ENCODE data around the gene RSPRY1.
"Not testable (repeated sequence)": the region's sequence is repeated elsewhere in the genome, so short reads cannot be mapped to it uniquely, and the experiment has no call there.

RSPRY1 gene

GRCh38 chr16:57271867-57272495 lies 85.9 kb downstream of the RSPRY1 start:
- no peak for DNase-seq (ENCODE audit: low read depth in 3 of 3)

- DNase-seq (ENCODE audit: low read depth in 3 of 3), result no peak
Observed at GRCh38 chr16:57273359-57273758, 87.2 kb downstream of the RSPRY1 start.

- no peak for DNase-seq (ENCODE audit: low read depth in 3 of 3)
Observed at GRCh38 chr16:57273826-57274225, 87.7 kb downstream of the RSPRY1 start.

- DNase-seq (ENCODE audit: low read depth in 3 of 3), result not testable (repeated sequence)
Observed at GRCh38 chr16:57275946-57276345, 89.8 kb downstream of the RSPRY1 start.

GRCh38 chr16:57276596-57276995 lies 90.5 kb downstream of the RSPRY1 start:
- no peak for DNase-seq (ENCODE audit: low read depth in 3 of 3)

- DNase-seq (ENCODE audit: low read depth in 3 of 3), result peak in 1 of 3 experiments; percentile 54
Observed at GRCh38 chr16:57277586-57277985, 91.5 kb downstream of the RSPRY1 start.

- no peak for DNase-seq (ENCODE audit: low read depth in 3 of 3)
Observed at GRCh38 chr16:57278494-57278893, 92.4 kb downstream of the RSPRY1 start.

- no peak for DNase-seq (ENCODE audit: low read depth in 3 of 3)
Observed at GRCh38 chr16:57279780-57280638, 93.9 kb downstream of the RSPRY1 start.

- no peak for DNase-seq (ENCODE audit: low read depth in 3 of 3)
Observed at GRCh38 chr16:57281791-57282190, 95.7 kb downstream of the RSPRY1 start.

GRCh38 chr16:57282510-57283213 lies 96.5 kb downstream of the RSPRY1 start:
- DNase-seq (ENCODE audit: low read depth in 3 of 3), result no peak

- no peak for DNase-seq (ENCODE audit: low read depth in 3 of 3)
Observed at GRCh38 chr16:57283214-57283958, 97.3 kb downstream of the RSPRY1 start.

- no peak for DNase-seq (ENCODE audit: low read depth in 3 of 3)
Observed at GRCh38 chr16:57283959-57284208, 97.8 kb downstream of the RSPRY1 start.

- peak in 1 of 3 experiments; percentile 44 for DNase-seq (ENCODE audit: low read depth in 3 of 3)
Observed at GRCh38 chr16:57284209-57284951, 98.3 kb downstream of the RSPRY1 start, which contains the start of gene PLLP. TSS of gene PLLP (minus strand) at chr16:57284672. CDS start at chr16:57284540, 132 bp downstream.

GRCh38 chr16:57284952-57285363 lies 98.8 kb downstream of the RSPRY1 start:
- DNase-seq (ENCODE audit: low read depth in 3 of 3), result no peak

- no peak for DNase-seq (ENCODE audit: low read depth in 3 of 3)
Observed at GRCh38 chr16:57285379-57285778, 99.2 kb downstream of the RSPRY1 start.

GRCh38 chr16:57289391-57290257 lies 103.5 kb downstream of the RSPRY1 start:
- no peak for DNase-seq (ENCODE audit: low read depth in 3 of 3)
